AG04450 (cell line): ENCODE results near the gene KCTD16. TPM values are rescaled to one million over a fixed set of nuclear protein-coding genes. Genes with fewer than 3 reads are reported as not detected.

Source experiments
- CTCF ChIA-PET: fragments of 300-600, 350-600 bp; formaldehyde crosslinking; extraction: SDS; loops from one replicate; lab custom pipeline; 2022; ENCODE audit warnings: antibody characterized with exemption, inconsistent platforms; lab: Charles Lee
- POLR2A ChIA-PET: fragments of 350-600 bp; formaldehyde crosslinking; extraction: SDS; loops from one replicate; lab custom pipeline; 2021; ENCODE audit warnings: antibody characterized with exemption, inconsistent platforms; lab: Yijun Ruan, JAX
- DNase-seq: peaks from one replicate; pipeline ENCODE4 v3.0.0-alpha.2; 2011; ENCODE audit warnings: low read depth, low spot score
- H3K27ac ChIP-seq: one replicate; pipeline ENCODE4 v1.5.1; 2012; ENCODE audit warnings: low read depth, low read length, control low read depth
- H3K27me3 ChIP-seq: one replicate; pipeline ENCODE4 v1.6.0; 2012; ENCODE audit warnings: low read length; ENCODE audit not compliant: control insufficient read depth, insufficient read depth
- H3K4me3 ChIP-seq: 2 replicates; pipeline ENCODE4 v1.5.1; 2011; ENCODE audit warnings: mild to moderate bottlenecking, low read depth, low read length, control low read depth
- H3K9me3 ChIP-seq: 2 replicates; pipeline ENCODE4 v1.5.1; 2012; ENCODE audit warnings: low read length; ENCODE audit not compliant: control insufficient read depth, insufficient read depth
- CTCF ChIP-seq: IDR thresholded peaks from 2 replicates; pipeline ENCODE4 v1.5.1; 2011; ENCODE audit warnings: low read depth, low read length, control low read depth, inconsistent platforms
- polyA plus RNA-seq: library from polyadenylated mRNA; depleted of rRNA; stranded (reverse); fragments of >200 nt; gene quantifications from 2 replicates; pipeline ENCODE4 v1.2.3, GENCODE V29; 2011

KCTD16 gene
- polyA plus RNA-seq, 1 experiment = 0.38 TPM

GRCh38 chr5:144173766-144174165 is 3.1 kb downstream of the KCTD16 start:
- CTCF ChIA-PET = no interaction called here
- DNase-seq = no peak
- no peak overlapping the region for H3K4me3 ChIP-seq
- H3K27me3 ChIP-seq = no peaks in the 10 kb centered on the region
- H3K9me3 ChIP-seq = no peaks in the 10 kb centered on the region
- TF ChIP-seq CTCF = no peak
- no peak overlapping the region for H3K27ac ChIP-seq
- POLR2A ChIA-PET = no interaction called here

DNA sequence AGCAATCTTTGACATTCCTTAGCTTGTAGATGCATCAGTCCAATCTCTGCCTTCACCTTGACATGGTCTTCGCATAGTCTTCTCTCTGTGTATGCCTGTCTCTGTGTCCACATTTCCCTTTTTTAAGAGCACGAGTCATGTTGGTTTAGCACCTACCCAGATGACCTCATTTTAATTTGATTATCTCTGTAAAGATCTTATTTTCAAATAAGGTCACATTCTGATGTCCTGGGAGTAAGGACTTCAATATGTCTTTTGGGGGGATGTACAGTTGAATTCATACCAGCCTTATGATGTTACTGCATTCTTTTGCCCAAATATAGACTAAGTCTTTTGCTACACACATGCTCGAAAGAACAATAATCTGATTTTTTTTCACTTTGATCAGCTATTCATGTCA is 6.9 kb downstream of the KCTD16 start:
- POLR2A ChIA-PET = no interaction called here
- H3K4me3 ChIP-seq = no peak overlapping the region
- H3K27me3 ChIP-seq = no peaks in the 10 kb centered on the region
- no peaks in the 10 kb centered on the region for H3K9me3 ChIP-seq
- H3K27ac ChIP-seq = no peak overlapping the region
- no peak for DNase-seq
- TF ChIP-seq CTCF = no peak
- CTCF ChIA-PET = no interaction called here

- no peak for TF ChIP-seq CTCF
- Histone ChIP-seq H3K27me3 (no peaks in the 10 kb centered on the region), H3K9me3 (no peaks in the 10 kb centered on the region), H3K27ac (no peak overlapping the region), H3K4me3 (no peak overlapping the region)
- POLR2A ChIA-PET = no interaction called here
- CTCF ChIA-PET = no interaction called here
- no peak for DNase-seq
Observed at GRCh38 chr5:144179226-144179625, 8.6 kb downstream of the KCTD16 start.

DNA sequence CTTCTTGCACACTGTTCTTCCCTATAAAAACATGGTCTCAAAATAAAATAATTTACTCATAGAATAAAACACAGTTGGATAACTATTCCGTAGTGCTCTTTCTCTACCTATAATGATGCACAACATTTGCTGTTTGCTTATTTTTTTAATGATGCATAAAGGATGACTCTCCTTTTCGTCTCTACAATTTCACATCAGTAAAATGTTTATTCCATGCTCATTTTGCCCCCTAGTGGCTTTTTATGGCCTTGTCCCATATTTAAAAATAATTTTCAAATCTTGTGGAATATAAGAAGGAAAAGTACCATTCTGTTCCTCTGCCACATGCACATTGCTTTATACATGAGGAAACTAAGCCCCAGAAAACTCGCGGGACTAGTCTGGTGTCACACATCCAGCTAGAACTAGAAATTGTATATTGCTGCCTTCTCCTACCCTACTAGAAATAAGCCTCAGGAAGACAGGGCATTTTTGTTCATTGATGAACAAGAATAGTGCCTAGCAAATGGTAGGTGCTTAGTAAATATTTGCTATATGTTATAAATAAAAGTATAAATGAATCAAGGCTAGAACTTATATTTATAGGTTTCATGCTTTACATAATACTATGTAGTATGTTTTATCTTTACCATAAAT is 12.7 kb downstream of the KCTD16 start:
- no peaks in the 10 kb centered on the region for H3K9me3 ChIP-seq
- POLR2A ChIA-PET = no interaction called here
- DNase-seq = no peak
- peak; percentile 71 for TF ChIP-seq CTCF
- H3K27ac ChIP-seq = no peak overlapping the region
- CTCF ChIA-PET = interaction anchor here (0.6 to 1.2 kb wide), 3 partner anchors 11 to 1470 kb away, joined by 3 read pairs; no protein-coding TSS in a partner anchor
- H3K4me3 ChIP-seq = no peak overlapping the region
- no peaks in the 10 kb centered on the region for H3K27me3 ChIP-seq

GRCh38 chr5:144187699-144188294 is 17.1 kb downstream of the KCTD16 start:
- CTCF ChIA-PET = interaction anchor here (0.7 to 1.5 kb wide), 6 partner anchors 8 to 1942 kb away, joined by 3 to 4 read pairs (median 3); no protein-coding TSS in a partner anchor
- DNase-seq = peak; percentile 95
- Histone ChIP-seq H3K27ac (no peak overlapping the region), H3K4me3 (no peak overlapping the region), H3K9me3 (no peaks in the 10 kb centered on the region), H3K27me3 (no peaks in the 10 kb centered on the region)
- TF ChIP-seq CTCF = no peak
- POLR2A ChIA-PET = interaction anchor here (1.4 kb wide), 1 partner anchor 17 kb away, joined by 9 read pairs; the partner anchor contains the start of genes KCTD16 and YIPF5
